ENCODE data around the gene CBR1.

CBR1 gene

DNA sequence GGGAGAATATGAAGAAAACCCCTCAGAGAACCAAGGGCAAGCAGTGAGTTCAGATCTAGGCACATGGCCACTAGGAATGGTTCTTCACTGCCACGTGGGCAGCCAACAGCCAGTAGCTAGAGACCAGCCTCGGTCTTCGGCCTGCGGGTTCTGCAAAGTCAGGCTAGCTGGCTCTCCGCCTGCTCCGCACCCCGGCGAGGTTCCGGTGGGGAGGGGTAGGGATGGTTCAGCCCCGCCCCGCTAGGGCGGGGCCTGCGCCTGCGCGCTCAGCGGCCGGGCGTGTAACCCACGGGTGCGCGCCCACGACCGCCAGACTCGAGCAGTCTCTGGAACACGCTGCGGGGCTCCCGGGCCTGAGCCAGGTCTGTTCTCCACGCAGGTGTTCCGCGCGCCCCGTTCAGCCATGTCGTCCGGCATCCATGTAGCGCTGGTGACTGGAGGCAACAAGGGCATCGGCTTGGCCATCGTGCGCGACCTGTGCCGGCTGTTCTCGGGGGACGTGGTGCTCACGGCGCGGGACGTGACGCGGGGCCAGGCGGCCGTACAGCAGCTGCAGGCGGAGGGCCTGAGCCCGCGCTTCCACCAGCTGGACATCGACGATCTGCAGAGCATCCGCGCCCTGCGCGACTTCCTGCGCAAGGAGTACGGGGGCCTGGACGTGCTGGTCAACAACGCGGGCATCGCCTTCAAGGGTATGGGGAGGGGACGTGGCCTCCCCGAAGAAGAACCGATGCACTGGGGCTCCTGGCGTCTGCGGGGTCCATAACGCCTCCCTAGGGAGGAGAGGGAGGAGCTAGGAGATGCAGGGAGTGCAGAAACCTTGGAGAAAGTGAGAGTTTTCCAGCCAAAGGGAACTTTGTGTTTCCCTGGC, at the start of gene CBR1:
Gene CBR1 (plus strand): TSS at position 312 of the 871 bp plus-strand sequence. CDS start 92 bp downstream, at position 404.
- peak; percentile 89 to 90 for DNase-seq

GRCh38 chr21:36021251-36021837, 48.5 kb upstream of the CBR1 start:
- DNase-seq, result no peak

- no peak for DNase-seq
These were observed 47.3 kb upstream of the CBR1 start for GRCh38 chr21:36022427-36023091.

DNA sequence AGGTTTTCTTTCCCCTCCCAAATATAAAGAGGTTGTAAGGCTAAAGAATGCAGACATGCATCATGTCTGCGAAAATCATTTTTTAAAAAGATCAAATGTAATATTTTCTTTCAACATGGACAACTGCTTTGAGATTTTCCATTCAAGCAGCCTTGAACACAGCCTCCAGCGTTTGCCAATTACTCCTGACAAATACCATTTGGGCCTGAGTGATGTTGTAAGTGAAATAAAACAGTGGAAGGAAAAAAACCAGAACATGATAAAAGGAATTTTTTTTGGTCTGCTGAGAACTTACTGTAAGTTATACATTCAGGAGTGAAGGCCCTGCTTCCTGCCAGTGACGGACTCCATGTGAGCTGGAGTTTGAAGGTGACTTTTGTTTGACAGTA, 46.7 kb upstream of the CBR1 start:
- DNase-seq, result no peak

- no peak for DNase-seq
These were observed 45.0 kb upstream of the CBR1 start for GRCh38 chr21:36024782-36025181.

- no peak for DNase-seq
These were observed 42.5 kb upstream of the CBR1 start for GRCh38 chr21:36027347-36027746.

DNA sequence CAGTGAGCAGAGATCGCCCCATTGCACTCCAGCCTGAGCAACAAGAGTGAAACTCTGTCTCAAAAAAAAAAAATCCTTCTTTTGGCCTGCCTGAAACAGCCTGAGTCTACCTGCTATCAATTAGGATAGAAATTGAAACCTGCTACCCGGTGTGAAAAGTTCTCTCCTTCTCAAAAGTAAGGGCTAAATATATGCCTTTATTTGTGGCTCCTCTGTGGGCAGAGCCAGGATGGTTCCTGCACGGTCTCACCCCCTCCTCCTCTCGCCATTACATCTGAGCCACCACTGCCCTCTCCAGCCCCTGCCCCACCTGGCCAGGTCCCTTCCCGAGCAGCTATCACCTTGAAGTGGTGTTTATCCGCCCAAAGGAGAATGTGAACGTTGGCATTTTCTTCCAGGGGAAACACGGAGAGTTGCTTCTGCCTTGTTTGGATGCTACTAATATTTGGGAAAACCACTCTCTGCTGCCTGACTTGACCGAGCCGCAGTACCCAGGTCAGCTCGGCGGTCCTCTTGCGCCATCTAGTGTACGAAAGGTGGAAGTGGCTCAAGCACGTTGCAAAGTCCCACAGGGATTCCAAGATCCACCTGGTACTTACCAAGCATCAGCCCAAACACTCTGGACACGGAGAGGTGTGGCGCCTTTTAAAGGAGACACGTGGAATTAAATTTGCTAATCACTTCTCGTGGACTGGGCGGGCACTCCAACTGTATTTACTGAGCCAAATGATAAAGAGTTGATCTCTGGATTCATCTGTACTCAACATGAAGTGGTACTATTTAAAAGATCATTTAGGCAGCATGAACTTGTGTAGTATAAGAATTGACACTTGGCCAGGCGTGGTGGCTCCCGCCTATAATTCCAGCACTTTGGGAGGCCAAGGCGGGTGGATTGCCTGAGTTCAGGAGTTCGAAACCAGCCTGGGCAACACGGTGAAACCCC, 41.4 kb upstream of the CBR1 start:
- peak; percentile 65 to 67 for DNase-seq

DNA sequence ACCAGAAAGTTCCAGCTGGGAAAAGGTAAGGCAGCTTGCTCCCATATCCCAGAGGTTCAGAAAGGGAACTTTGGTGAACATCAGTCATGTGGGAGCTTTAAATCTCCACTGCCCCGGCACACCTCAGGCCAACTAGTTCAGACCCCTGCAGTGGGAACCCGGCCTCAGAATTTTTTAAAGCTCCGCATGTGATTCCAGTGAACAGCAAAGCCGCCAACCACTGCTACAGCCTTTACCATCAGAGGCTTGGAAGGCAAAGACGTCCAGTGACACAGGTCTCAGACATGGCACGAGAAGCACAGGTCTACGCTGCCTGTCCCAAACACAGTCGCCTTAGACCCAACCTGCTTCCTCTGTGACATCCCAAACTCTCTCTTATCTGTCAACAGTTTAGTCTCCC, 40.5 kb upstream of the CBR1 start:
- DNase-seq, result no peak

DNA sequence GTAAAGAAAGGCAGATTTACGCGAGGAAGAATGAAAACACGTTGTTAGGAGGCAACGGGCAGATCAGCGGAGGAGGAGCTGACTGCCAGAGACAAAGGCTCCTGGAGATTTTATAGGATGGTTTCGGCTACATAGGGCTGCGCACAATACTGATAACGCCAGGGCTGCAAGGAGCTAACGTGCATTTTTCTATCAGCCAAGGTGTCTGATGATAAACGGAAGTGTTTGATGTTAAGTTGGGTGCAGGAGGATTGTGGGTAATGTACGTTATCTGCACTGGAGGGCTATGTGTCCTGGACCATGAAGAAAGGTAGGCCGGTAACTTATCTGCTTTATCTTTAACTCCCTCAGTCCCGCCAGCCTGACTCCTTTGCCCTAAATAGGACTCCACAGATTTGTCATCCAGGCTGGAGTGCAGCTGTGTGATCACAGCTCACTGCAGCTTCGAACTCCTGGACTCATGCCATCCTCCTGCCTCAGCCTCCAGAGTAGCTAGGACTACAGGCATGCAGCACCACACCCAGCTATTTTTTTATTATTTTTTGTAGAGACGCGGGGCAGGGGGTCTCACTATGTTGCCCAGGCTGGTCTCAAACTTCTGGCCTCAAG, 39.1 kb upstream of the CBR1 start:
- no peak for DNase-seq

GRCh38 chr21:36032647-36033406, 37.0 kb upstream of the CBR1 start:
- DNase-seq, result no peak

GRCh38 chr21:36034211-36034913, 35.5 kb upstream of the CBR1 start:
- DNase-seq, result no peak

DNA sequence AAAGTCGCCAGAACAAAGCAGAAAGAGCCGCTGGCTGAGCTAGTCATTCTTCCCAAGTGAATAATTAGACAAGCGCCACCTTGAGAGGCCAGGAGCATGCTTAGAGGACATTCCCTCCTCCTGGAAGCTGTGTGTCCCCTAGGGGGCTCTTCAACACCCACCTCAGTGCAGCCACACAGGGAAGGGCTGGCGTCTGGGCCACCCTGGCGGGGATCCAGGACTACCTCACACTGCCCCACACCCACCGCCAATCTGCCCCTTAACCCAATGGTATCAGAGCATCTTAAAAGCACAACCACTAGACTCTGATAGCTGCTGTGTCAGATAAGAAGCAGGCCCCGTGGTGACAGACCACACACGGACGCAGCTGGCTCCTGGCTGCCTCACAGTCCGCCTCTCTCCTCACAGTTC, 34.4 kb upstream of the CBR1 start:
- no peak for DNase-seq

- no peak for DNase-seq
These were observed 30.9 kb upstream of the CBR1 start for GRCh38 chr21:36038701-36039497.

GRCh38 chr21:36039861-36040260, 30.0 kb upstream of the CBR1 start:
- DNase-seq, result no peak

DNA sequence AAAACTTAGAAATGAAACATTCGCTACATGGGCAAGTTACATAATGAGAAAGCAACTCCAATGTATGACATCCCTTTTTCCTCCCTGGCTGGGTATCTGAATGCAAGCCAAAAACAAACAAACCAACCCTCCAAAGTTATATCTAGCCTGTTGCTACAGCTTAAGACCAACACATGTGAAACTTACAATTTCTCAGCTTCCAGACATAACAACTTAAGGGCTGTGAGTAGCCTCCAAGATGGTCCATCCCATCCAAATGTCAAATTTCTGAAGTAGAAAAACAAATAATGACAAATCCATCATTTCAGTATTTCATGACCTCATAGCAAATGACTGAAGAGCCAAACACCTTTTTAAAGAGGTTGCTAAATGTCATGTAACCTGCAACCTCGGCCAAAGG, 29.4 kb upstream of the CBR1 start:
- DNase-seq, result no peak

- DNase-seq, result no peak
These were observed 27.9 kb upstream of the CBR1 start for GRCh38 chr21:36041910-36042309.

GRCh38 chr21:36044056-36044455, 25.8 kb upstream of the CBR1 start:
- no peak for DNase-seq

- no peak for DNase-seq
These were observed 23.8 kb upstream of the CBR1 start for GRCh38 chr21:36045993-36046392.

- no peak for DNase-seq
These were observed 22.7 kb upstream of the CBR1 start for GRCh38 chr21:36047139-36047538.

- DNase-seq, result no peak
These were observed 21.5 kb upstream of the CBR1 start for GRCh38 chr21:36048357-36048756.

All from stimulated activated CD4-positive, alpha-beta T cell treated with anti-CD3 and anti-CD28 coated beads, Interleukin-2, amount 100 ng/mL, for 24 hours (primary cell).